Spleen (tissue), 11 donors: ENCODE measurements around the gene ZNF174. TPM values are rescaled to one million over a fixed set of nuclear protein-coding genes. Genes with fewer than 3 reads are reported as not detected.
A peak's percentile ranks its signal among the peaks of the same experiment; 100 is the strongest.

Source experiments
- DNase-seq: peaks from one replicate; pipeline ENCODE4 v3.0.0-alpha.2; 2020
- H3K27ac ChIP-seq, 8 donors: fragments of 200-600 bp; sonication (generic) in 7 of 8; 1 replicate in 4 of 8; 2 replicates in 4 of 8; pipeline versions ENCODE4 v1.5.0 to v1.8.0; 2016 to 2021; ENCODE audit warnings: inconsistent platforms in 4 of 8, mild to moderate bottlenecking in 4 of 8, moderate library complexity in 1 of 8
- H3K27me3 ChIP-seq, 7 donors: fragments of 200-600 bp; sonication (generic) in 6 of 7; replicated peaks in 1 of 7; 1 replicate in 4 of 7; 2 replicates in 3 of 7; pipeline versions ENCODE4 v1.5.0 to v1.8.0; 2016 to 2021; ENCODE audit warnings: inconsistent platforms in 3 of 7, mild to moderate bottlenecking in 1 of 7
- H3K36me3 ChIP-seq, 6 donors: fragments of 200-600 bp; sonication (generic) in 5 of 6; 1 replicate in 4 of 6; 2 replicates in 2 of 6; pipeline versions ENCODE4 v1.5.0 to v1.8.0; 2016 to 2021; ENCODE audit warnings: inconsistent platforms in 2 of 6
- H3K4me1 ChIP-seq, 6 donors: fragments of 200-600 bp; sonication (generic) in 5 of 6; 1 replicate in 3 of 6; 2 replicates in 3 of 6; pipeline versions ENCODE4 v1.5.0 to v1.8.0; 2016 to 2021; ENCODE audit warnings: inconsistent platforms in 3 of 6
- H3K4me3 ChIP-seq, 8 donors: fragments of 200-600 bp; sonication (generic) in 7 of 8; 1 replicate in 4 of 8; 2 replicates in 4 of 8; pipeline versions ENCODE4 v1.5.0 to v1.8.0; 2016 to 2021; ENCODE audit warnings: inconsistent platforms in 4 of 8, mild to moderate bottlenecking in 4 of 8, moderate library complexity in 2 of 8
- H3K9me3 ChIP-seq, 8 donors: fragments of 200-600 bp; sonication (generic) in 7 of 8; 1 replicate in 4 of 8; 2 replicates in 4 of 8; pipeline versions ENCODE4 v1.5.0 to v1.8.0; 2016 to 2021; ENCODE audit warnings: inconsistent platforms in 4 of 8
- CTCF ChIP-seq, 11 experiments: fragments of 200-600 bp in 7 of 11; fragments of 450-650 bp in 4 of 11; sonication (generic) in 4 of 11; IDR thresholded peaks in 8 of 11; conservative IDR thresholded peaks in 3 of 11; 1 replicate in 7 of 11; 2 replicates in 4 of 11; pipeline versions ENCODE4 v1.4.0 to v1.8.0; 2016 to 2021; ENCODE audit warnings: antibody characterized with exemption in 11 of 11, inconsistent platforms in 4 of 11, mild to moderate bottlenecking in 1 of 11
- POLR2A ChIP-seq, 3 donors: fragments of 450-650 bp; IDR thresholded peaks; one replicate each; pipeline ENCODE4 v1.5.1; 2017; ENCODE audit warnings: antibody characterized with exemption in 3 of 3, mild to moderate bottlenecking in 1 of 3
- POLR2AphosphoS5 ChIP-seq, 3 donors: sonication (generic); formaldehyde crosslinking; IDR thresholded peaks; one replicate each; pipeline ENCODE4 v1.5.1; 2017; ENCODE audit warnings: antibody characterized with exemption in 3 of 3
- WGBS, 5 donors: extraction: QIAGEN DNeasy Blood & Tissue Kit in 3 of 5; methylation state at CpG; one replicate each; pipeline versions ENCODE4 v1.1.5 to v1.1.7; 2013 to 2018; 5-methylcytosine and 5-hydroxymethylcytosine counted together
- intact Hi-C: fragments of 100-400 bp; cut with DNase I; formaldehyde crosslinking; loops from one replicate; pipeline ENCODE4 v1.15.0; 2023; ENCODE audit warnings: low total_unique reads
- polyA plus RNA-seq, 3 donors: library from polyadenylated mRNA; stranded (reverse); fragments of 200-250 nt; gene quantifications; one replicate each; pipeline ENCODE4 v1.2.1, GENCODE V29; 2013
- total RNA-seq, 7 donors: library from RNA; depleted of rRNA in 3 of 7; stranded (reverse); fragments of >200 nt in 3 of 7; fragmentation: NEBNext Ultra II Directional in 4 of 7; extraction: Animal tissue kit (Norgen Biotek cat#: 25700) in 4 of 7; gene quantifications; one replicate each; pipeline versions ENCODE4 v1.1.0 to v1.2.1, GENCODE V29; 2016 to 2021
- donor health status: healthy with polysubstance abuse.
- donor health status: DM: no; HTN: no; CAD: no; lungs with moderate emphysema.
- donor health status: DM: no; HTN: no; CAD: no.
- donor health status: Bipolar disorder and iron deficiency.
- donor health status: healthy.
- donor health status: DM: no; HTN: no; CAD: no.
- donor health status: DM: yes; HTN: yes; CAD: no.

Gene ZNF174
- total and polyA plus RNA-seq, 10 donors, result 3.0 to 16.1 (median 10.7) TPM

GRCh38 chr16:3369073-3369472 lies 31.9 kb upstream of the ZNF174 start:
- DNase-seq, result no peak
- intact Hi-C loops, result no loop called here
- no peaks in the 10 kb centered on the region for H3K27me3 ChIP-seq
- no peaks in the 10 kb centered on the region for H3K36me3 ChIP-seq
- peaks cover 0 to 11% (median 0%) of the 10 kb centered on the region in 8 donors for H3K9me3 ChIP-seq
- no peak overlapping the region for H3K27ac ChIP-seq
- no peak overlapping the region for H3K4me3 ChIP-seq
- H3K4me1 ChIP-seq, result peaks cover 0 to 7% (median 2%) of the 10 kb centered on the region in 6 donors
- TF ChIP-seq POLR2AphosphoS5 (IDR thresholded peaks at IDR 0.05) (no peak), CTCF (IDR thresholded peaks at IDR 0.05 in 8 of 11, conservative IDR thresholded peaks at IDR 0.05 in 3 of 11) (no peak), POLR2A (IDR thresholded peaks at IDR 0.05) (no peak)
- WGBS, 5 donors, result 89 to 95% (median 93%) methylated on average over 11 of the region's 11 CpGs

- Histone ChIP-seq H3K9me3 (peaks cover 0 to 56% (median 0%) of the 10 kb centered on the region in 8 donors), H3K4me3 (no peak overlapping the region), H3K4me1 (no peaks in the 10 kb centered on the region), H3K27me3 (no peaks in the 10 kb centered on the region), H3K36me3 (peaks cover 0 to 34% (median 7%) of the 10 kb centered on the region in 6 donors), H3K27ac (no peak overlapping the region)
- DNase-seq, result no peak
- intact Hi-C loops, result no loop called here
- 92 to 94% (median 93%) methylated on average over 5 of the region's 5 CpGs for WGBS, 5 donors
- TF ChIP-seq CTCF (IDR thresholded peaks at IDR 0.05 in 8 of 11, conservative IDR thresholded peaks at IDR 0.05 in 3 of 11) (no peak), POLR2AphosphoS5 (IDR thresholded peaks at IDR 0.05) (no peak), POLR2A (IDR thresholded peaks at IDR 0.05) (no peak)
These were observed 25.3 kb upstream of the ZNF174 start for GRCh38 chr16:3375680-3376079.

GRCh38 chr16:3377917-3378316 lies 23.1 kb upstream of the ZNF174 start:
- TF ChIP-seq CTCF (IDR thresholded peaks at IDR 0.05 in 8 of 11, conservative IDR thresholded peaks at IDR 0.05 in 3 of 11) (no peak), POLR2AphosphoS5 (IDR thresholded peaks at IDR 0.05) (no peak), POLR2A (IDR thresholded peaks at IDR 0.05) (no peak)
- no peaks in the 10 kb centered on the region for H3K4me1 ChIP-seq
- no peaks in the 10 kb centered on the region for H3K27me3 ChIP-seq
- H3K36me3 ChIP-seq, result peaks cover 6 to 57% (median 20%) of the 10 kb centered on the region in 6 donors
- intact Hi-C loops, result no loop called here
- no peak for DNase-seq
- peaks cover 0 to 78% (median 0%) of the 10 kb centered on the region in 8 donors for H3K9me3 ChIP-seq
- H3K27ac ChIP-seq, result no peak overlapping the region
- no peak overlapping the region for H3K4me3 ChIP-seq

GRCh38 chr16:3383045-3383448 lies 18.0 kb upstream of the ZNF174 start:
- Histone ChIP-seq H3K4me3 (peak overlapping the region in 1 of 8 donors; percentile 40), H3K27ac (no peak overlapping the region), H3K4me1 (no peaks in the 10 kb centered on the region), H3K9me3 (peaks cover 20 to 87% (median 20%) of the 10 kb centered on the region in 8 donors), H3K36me3 (peaks cover 20 to 85% (median 61%) of the 10 kb centered on the region in 6 donors), H3K27me3 (no peaks in the 10 kb centered on the region)
- no peak for TF ChIP-seq POLR2AphosphoS5 (IDR thresholded peaks at IDR 0.05)
- no peak for TF ChIP-seq POLR2A (IDR thresholded peaks at IDR 0.05)
- no peak for TF ChIP-seq CTCF (IDR thresholded peaks at IDR 0.05 in 8 of 11, conservative IDR thresholded peaks at IDR 0.05 in 3 of 11)
- 97 to 99% (median 98%) methylated on average over 10 of the region's 10 CpGs for WGBS, 5 donors
- no peak for DNase-seq
- intact Hi-C loops, result loop anchor here (10.0 kb wide), 1 partner anchor 68 kb away; no protein-coding TSS in a partner anchor
